Suprapubic skin (tissue), 4 donors: ENCODE measurements around the gene RERE.

Experiments
- CTCF ChIP-seq, 2 donors: fragments of 200-600 bp in 1 of 2; fragments of 450-650 bp in 1 of 2; sonication (generic) in 1 of 2; IDR thresholded peaks; one replicate each; pipeline ENCODE4 v1.5.1; 2016 to 2019; ENCODE audit warnings: antibody characterized with exemption in 2 of 2, mild to moderate bottlenecking in 1 of 2, moderate library complexity in 1 of 2
- EP300 ChIP-seq: sonication (generic); formaldehyde crosslinking; IDR thresholded peaks from one replicate; pipeline ENCODE4 v1.6.1; 2017; ENCODE audit warnings: antibody characterized with exemption
- POLR2A ChIP-seq, 2 donors: fragments of 450-650 bp; IDR thresholded peaks; one replicate each; pipeline ENCODE4 v1.6.1; 2017; ENCODE audit warnings: antibody characterized with exemption in 2 of 2, mild to moderate bottlenecking in 2 of 2, moderate library complexity in 2 of 2
- POLR2AphosphoS5 ChIP-seq, 3 donors: sonication (generic); formaldehyde crosslinking; IDR thresholded peaks; one replicate each; pipeline ENCODE4 v1.6.1; 2017; ENCODE audit warnings: antibody characterized with exemption in 3 of 3

- TF ChIP-seq CTCF (IDR thresholded peaks at IDR 0.05) (no peak), POLR2A (IDR thresholded peaks at IDR 0.05) (no peak), POLR2AphosphoS5 (IDR thresholded peaks at IDR 0.05) (no peak), EP300 (no peak)
Observed at GRCh38 chr1:8307628-8308027, 509.8 kb downstream of the RERE start.
